A673 (cell line): ENCODE data around the gene GIMAP5. TPM values are rescaled to one million over a fixed set of nuclear protein-coding genes. Genes with fewer than 3 reads are reported as not detected.
A peak's percentile ranks its signal among the peaks of the same experiment; 100 is the strongest.

Experiments used
- BruUV-seq: library from RNA; stranded (reverse); fragments of 400-500 nt; replicated peaks from 2 replicates; lab custom pipeline; 2021; lab: Mats Ljungman, UMichigan
- CTCF ChIA-PET: fragments of 300-600 bp; sonication (Branson Sonifier 250); formaldehyde crosslinking; loops from one replicate; lab custom pipeline; 2022; ENCODE audit warnings: antibody characterized with exemption; lab: Charles Lee
- POLR2A ChIA-PET: fragments of 300-600 bp; sonication (Branson Sonifier 250); formaldehyde crosslinking; loops from one replicate; lab custom pipeline; 2022; ENCODE audit warnings: antibody characterized with exemption; ENCODE audit not compliant: low non-redundant PET; lab: Charles Lee
- DNase-seq: peaks from one replicate; pipeline ENCODE4 v3.0.0-alpha.2; 2015; ENCODE audit warnings: low spot score
- H3K27ac ChIP-seq: fragments of 200-600 bp; sonication (generic); 2 replicates; pipeline ENCODE4 v1.5.1; 2016; ENCODE audit warnings: mixed run types, low read depth, mild to moderate bottlenecking, mixed read lengths, antibody characterized with exemption, low read length; ENCODE audit not compliant: poor library complexity, severe bottlenecking
- H3K27me3 ChIP-seq: fragments of 200-600 bp; sonication (generic); replicated peaks from 2 replicates; pipeline ENCODE4 v1.6.1; 2017; ENCODE audit warnings: mixed run types, low read depth, mild to moderate bottlenecking, mixed read lengths, antibody characterized with exemption, low read length; ENCODE audit not compliant: insufficient read depth, poor library complexity
- H3K36me3 ChIP-seq: fragments of 200-600 bp; sonication (generic); 2 replicates; pipeline ENCODE4 v1.6.1; 2016; ENCODE audit warnings: mixed run types, mild to moderate bottlenecking, mixed read lengths, antibody characterized with exemption, low read length; ENCODE audit not compliant: insufficient read depth, poor library complexity, severe bottlenecking
- H3K4me1 ChIP-seq: fragments of 200-600 bp; sonication (generic); 2 replicates; pipeline ENCODE4 v1.6.1; 2017; ENCODE audit warnings: mixed run types, mild to moderate bottlenecking, mixed read lengths, antibody characterized with exemption, low read length; ENCODE audit not compliant: insufficient read depth, poor library complexity, severe bottlenecking
- H3K4me3 ChIP-seq: fragments of 200-600 bp; sonication (generic); 2 replicates; pipeline ENCODE4 v1.5.1; 2016; ENCODE audit warnings: low read depth, mixed run types, mild to moderate bottlenecking, mixed read lengths, low read length; ENCODE audit not compliant: poor library complexity, severe bottlenecking
- H3K9me3 ChIP-seq: fragments of 200-600 bp; sonication (generic); 2 replicates; pipeline ENCODE4 v1.6.1; 2016; ENCODE audit warnings: mixed run types, low read depth, mild to moderate bottlenecking, mixed read lengths, antibody characterized with exemption, low read length; ENCODE audit not compliant: poor library complexity, severe bottlenecking
- EZH2 ChIP-seq: fragments of 200-600 bp; sonication (generic); IDR thresholded peaks from 2 replicates; pipeline ENCODE4 v1.6.1; 2017; ENCODE audit warnings: borderline replicate concordance, low read depth, mild to moderate bottlenecking, mixed read lengths, antibody characterized with exemption, low read length; ENCODE audit not compliant: poor library complexity, severe bottlenecking
- intact Hi-C: fragments of 100-400 bp; cut with micrococcal nuclease; formaldehyde crosslinking; loops from one replicate; pipeline ENCODE4 v1.10.0; 2022; ENCODE audit not compliant: unreplicated experiment
- total RNA-seq: library from RNA; stranded (reverse); gene quantifications from 2 replicates; pipeline ENCODE4 v1.2.3, GENCODE V29; 2021
- TF ChIP-seq, protein P1 (sequence below): fragments of 300-800, 200-600 bp; sonication (generic); conservative IDR thresholded peaks from 2 replicates; pipeline ENCODE4 v1.5.1; 2017; ENCODE audit warnings: low read depth, mild to moderate bottlenecking, antibody characterized with exemption, low read length, moderate library complexity, mixed read lengths

GIMAP5 gene
- total RNA-seq, 1 experiment from 2014 or later = 0.58 TPM

- peak; percentile 88 for DNase-seq
- no peak for TF ChIP-seq EZH2
- TF ChIP-seq, protein P1, sequence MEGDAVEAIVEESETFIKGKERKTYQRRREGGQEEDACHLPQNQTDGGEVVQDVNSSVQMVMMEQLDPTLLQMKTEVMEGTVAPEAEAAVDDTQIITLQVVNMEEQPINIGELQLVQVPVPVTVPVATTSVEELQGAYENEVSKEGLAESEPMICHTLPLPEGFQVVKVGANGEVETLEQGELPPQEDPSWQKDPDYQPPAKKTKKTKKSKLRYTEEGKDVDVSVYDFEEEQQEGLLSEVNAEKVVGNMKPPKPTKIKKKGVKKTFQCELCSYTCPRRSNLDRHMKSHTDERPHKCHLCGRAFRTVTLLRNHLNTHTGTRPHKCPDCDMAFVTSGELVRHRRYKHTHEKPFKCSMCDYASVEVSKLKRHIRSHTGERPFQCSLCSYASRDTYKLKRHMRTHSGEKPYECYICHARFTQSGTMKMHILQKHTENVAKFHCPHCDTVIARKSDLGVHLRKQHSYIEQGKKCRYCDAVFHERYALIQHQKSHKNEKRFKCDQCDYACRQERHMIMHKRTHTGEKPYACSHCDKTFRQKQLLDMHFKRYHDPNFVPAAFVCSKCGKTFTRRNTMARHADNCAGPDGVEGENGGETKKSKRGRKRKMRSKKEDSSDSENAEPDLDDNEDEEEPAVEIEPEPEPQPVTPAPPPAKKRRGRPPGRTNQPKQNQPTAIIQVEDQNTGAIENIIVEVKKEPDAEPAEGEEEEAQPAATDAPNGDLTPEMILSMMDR = peak; percentile 91
- H3K27ac ChIP-seq = no peak overlapping the region
- CTCF ChIA-PET = interaction anchor here (0.6 kb wide), 1 partner anchor 100 kb away, joined by 4 read pairs; no protein-coding TSS in a partner anchor
- H3K36me3 ChIP-seq = no peaks in the 10 kb centered on the region
- no peaks in the 10 kb centered on the region for H3K9me3 ChIP-seq
- H3K27me3 ChIP-seq = no peaks in the 10 kb centered on the region
- no peak overlapping the region for H3K4me3 ChIP-seq
- intact Hi-C loops = loop anchor here (1.0 to 2.0 kb wide), 3 partner anchors 28 to 209 kb away; no protein-coding TSS in a partner anchor
- peaks cover 13% of the 10 kb centered on the region for H3K4me1 ChIP-seq
- BruUV-seq = no TSS peak
- POLR2A ChIA-PET = no interaction called here
Observed at GRCh38 chr7:150778738-150779301, 41.6 kb downstream of the GIMAP5 start.

DNA sequence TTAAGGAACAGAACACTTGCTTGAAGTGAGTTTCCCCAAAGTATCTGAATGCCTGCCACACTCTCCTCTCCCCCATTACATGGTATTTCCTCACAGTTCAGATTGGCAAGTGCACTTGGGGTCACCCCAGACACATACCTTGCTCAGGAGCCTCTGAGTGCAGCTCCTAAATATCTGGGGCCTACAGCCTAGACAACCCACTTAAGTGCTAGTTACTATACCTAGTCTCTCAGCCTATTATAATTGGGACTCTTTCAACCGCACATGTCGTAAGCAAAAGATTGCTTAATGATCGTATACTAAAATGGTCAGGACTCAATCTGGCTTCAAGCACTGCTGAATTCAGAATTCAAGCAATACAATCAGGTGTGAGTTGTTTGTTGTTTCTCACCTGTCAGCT lies 43.1 kb downstream of the GIMAP5 start:
- no peak overlapping the region for H3K4me3 ChIP-seq
- no peaks in the 10 kb centered on the region for H3K36me3 ChIP-seq
- ChIA-PET POLR2A (no interaction called here), CTCF (no interaction called here)
- TF ChIP-seq EZH2 = no peak
- TF ChIP-seq, protein P1 = no peak
- no peak for DNase-seq
- H3K27me3 ChIP-seq = no peaks in the 10 kb centered on the region
- no TSS peak for BruUV-seq
- no peaks in the 10 kb centered on the region for H3K9me3 ChIP-seq
- no peak overlapping the region for H3K27ac ChIP-seq
- intact Hi-C loops = no loop called here
- peaks cover 27% of the 10 kb centered on the region for H3K4me1 ChIP-seq

- peaks cover 35% of the 10 kb centered on the region for H3K4me1 ChIP-seq
- H3K27me3 ChIP-seq = no peaks in the 10 kb centered on the region
- BruUV-seq = no TSS peak
- no peak overlapping the region for H3K4me3 ChIP-seq
- H3K27ac ChIP-seq = no peak overlapping the region
- TF ChIP-seq, protein P1 = no peak
- TF ChIP-seq EZH2 = no peak
- no peaks in the 10 kb centered on the region for H3K36me3 ChIP-seq
- ChIA-PET CTCF (no interaction called here), POLR2A (no interaction called here)
- peak; percentile 32 for DNase-seq
- intact Hi-C loops = no loop called here
- no peaks in the 10 kb centered on the region for H3K9me3 ChIP-seq
Observed at GRCh38 chr7:150781103-150781502, 43.9 kb downstream of the GIMAP5 start.
